DOHH2 (cell line): ENCODE data around the gene CTIF.

Experiments used
- EZH2phosphoT487 ChIP-seq: fragments of 200-600 bp; sonication (generic); IDR thresholded peaks from 2 replicates; pipeline ENCODE4 v1.6.1; 2017; ENCODE audit warnings: borderline replicate concordance, mild to moderate bottlenecking, antibody characterized with exemption, low read length, moderate library complexity, mixed read lengths
- TF ChIP-seq, protein P1 (sequence below): fragments of 200-600 bp; sonication (generic); IDR thresholded peaks from one replicate; pipeline ENCODE4 v1.5.1; 2014; ENCODE audit warnings: antibody characterized with exemption, mild to moderate bottlenecking, low read depth, low read length; ENCODE audit not compliant: poor library complexity, severe bottlenecking

GRCh38 chr18:48777744-48778116 is 238.9 kb downstream of the CTIF start:
- TF ChIP-seq, protein P1, sequence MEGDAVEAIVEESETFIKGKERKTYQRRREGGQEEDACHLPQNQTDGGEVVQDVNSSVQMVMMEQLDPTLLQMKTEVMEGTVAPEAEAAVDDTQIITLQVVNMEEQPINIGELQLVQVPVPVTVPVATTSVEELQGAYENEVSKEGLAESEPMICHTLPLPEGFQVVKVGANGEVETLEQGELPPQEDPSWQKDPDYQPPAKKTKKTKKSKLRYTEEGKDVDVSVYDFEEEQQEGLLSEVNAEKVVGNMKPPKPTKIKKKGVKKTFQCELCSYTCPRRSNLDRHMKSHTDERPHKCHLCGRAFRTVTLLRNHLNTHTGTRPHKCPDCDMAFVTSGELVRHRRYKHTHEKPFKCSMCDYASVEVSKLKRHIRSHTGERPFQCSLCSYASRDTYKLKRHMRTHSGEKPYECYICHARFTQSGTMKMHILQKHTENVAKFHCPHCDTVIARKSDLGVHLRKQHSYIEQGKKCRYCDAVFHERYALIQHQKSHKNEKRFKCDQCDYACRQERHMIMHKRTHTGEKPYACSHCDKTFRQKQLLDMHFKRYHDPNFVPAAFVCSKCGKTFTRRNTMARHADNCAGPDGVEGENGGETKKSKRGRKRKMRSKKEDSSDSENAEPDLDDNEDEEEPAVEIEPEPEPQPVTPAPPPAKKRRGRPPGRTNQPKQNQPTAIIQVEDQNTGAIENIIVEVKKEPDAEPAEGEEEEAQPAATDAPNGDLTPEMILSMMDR = no peak
- no peak for TF ChIP-seq EZH2phosphoT487
